ENCODE results near the gene EXOC4.

DNA sequence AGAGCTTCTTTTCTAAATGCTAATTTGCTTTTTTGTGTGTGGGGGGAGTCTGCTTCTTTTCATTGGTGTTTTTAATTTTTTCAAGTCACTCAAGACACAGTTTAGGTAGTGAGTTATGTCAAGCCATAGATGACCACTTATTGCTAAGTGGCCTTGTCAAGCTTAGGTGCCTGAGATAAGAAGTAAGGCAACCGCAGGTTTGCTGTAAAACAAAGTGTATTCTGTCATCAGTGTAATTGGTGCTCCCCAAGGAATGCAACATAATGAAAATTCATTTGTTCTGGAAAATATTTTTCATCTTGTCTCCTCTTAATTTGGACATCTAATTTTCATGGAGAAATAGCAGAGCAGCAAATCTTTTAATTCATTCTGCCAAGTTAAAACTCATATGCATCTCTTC is 249.6 kb downstream of the EXOC4 start:
- TF ChIP-seq EZH2phosphoT487 (IDR thresholded peaks at IDR 0.05; ENCODE audit: insufficient read depth, low read depth) (no peak), EZH2 (IDR thresholded peaks at IDR 0.05; ENCODE audit: insufficient read depth, poor library complexity, severe bottlenecking) (no peak)
